ENCODE data around the gene CHDH. TPM values are rescaled to one million over a fixed set of nuclear protein-coding genes. Genes with fewer than 3 reads are reported as not detected.

CHDH gene
- polyA plus RNA-seq, 3 donors: not detected

- Histone ChIP-seq H3K9me3 (replicated peaks in 1 of 2; ENCODE audit: control insufficient read depth in 1 of 2, insufficient read depth in 1 of 2, low read length in 2 of 2) (no peaks in the 10 kb centered on the region), H3K27ac (ENCODE audit: low read depth in 1 of 2, low read length in 2 of 2) (no peak overlapping the region), H3K79me2 (ENCODE audit: insufficient read depth, low read length) (peaks cover 38% of the 10 kb centered on the region), H3K36me3 (replicated peaks in 1 of 2; ENCODE audit: control insufficient read depth in 1 of 2, insufficient read depth in 2 of 2, low read length in 2 of 2) (peaks cover 34 to 66% of the 10 kb centered on the region in 2 donors), H3K27me3 (ENCODE audit: control insufficient read depth in 2 of 2, insufficient read depth in 2 of 2, low read length in 2 of 2) (no peaks in the 10 kb centered on the region), H4K20me1 (ENCODE audit: insufficient read depth, low read length) (no peaks in the 10 kb centered on the region), H3K4me3 (replicated peaks in 1 of 3; ENCODE audit: low read depth in 2 of 3, low read length in 3 of 3) (no peak overlapping the region), H3K9ac (ENCODE audit: insufficient read depth, low read length, poor library complexity, severe bottlenecking) (no peak overlapping the region), H3K4me1 (ENCODE audit: control insufficient read depth in 1 of 2, insufficient read depth in 2 of 2, low read length in 2 of 2) (peaks cover 13 to 18% of the 10 kb centered on the region in 2 donors), H2AFZ (ENCODE audit: insufficient read depth, low read depth, low read length, poor library complexity, severe bottlenecking) (no peak overlapping the region), H3K4me2 (replicated peaks; ENCODE audit: extremely low read depth, low read length, poor library complexity, severe bottlenecking) (no peak overlapping the region)
- TF ChIP-seq, protein P1, sequence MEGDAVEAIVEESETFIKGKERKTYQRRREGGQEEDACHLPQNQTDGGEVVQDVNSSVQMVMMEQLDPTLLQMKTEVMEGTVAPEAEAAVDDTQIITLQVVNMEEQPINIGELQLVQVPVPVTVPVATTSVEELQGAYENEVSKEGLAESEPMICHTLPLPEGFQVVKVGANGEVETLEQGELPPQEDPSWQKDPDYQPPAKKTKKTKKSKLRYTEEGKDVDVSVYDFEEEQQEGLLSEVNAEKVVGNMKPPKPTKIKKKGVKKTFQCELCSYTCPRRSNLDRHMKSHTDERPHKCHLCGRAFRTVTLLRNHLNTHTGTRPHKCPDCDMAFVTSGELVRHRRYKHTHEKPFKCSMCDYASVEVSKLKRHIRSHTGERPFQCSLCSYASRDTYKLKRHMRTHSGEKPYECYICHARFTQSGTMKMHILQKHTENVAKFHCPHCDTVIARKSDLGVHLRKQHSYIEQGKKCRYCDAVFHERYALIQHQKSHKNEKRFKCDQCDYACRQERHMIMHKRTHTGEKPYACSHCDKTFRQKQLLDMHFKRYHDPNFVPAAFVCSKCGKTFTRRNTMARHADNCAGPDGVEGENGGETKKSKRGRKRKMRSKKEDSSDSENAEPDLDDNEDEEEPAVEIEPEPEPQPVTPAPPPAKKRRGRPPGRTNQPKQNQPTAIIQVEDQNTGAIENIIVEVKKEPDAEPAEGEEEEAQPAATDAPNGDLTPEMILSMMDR (IDR thresholded peaks at IDR 0.05): no peak
- peaks cover 47 to 52% of the 10 kb centered on the region in 2 donors for H3K36me3 Mint-ChIP-seq
- H3K9me3 Mint-ChIP-seq: no peaks in the 10 kb centered on the region
- intact Hi-C loops (cut with micrococcal nuclease): loop anchor here in 1 of 2 donors (10.0 kb wide), 1 partner anchor 140 kb away; no protein-coding TSS in a partner anchor
- DNase-seq: no peak
- 98% methylated on average over 6 of the region's 11 CpGs for WGBS (ENCODE audit: insufficient coverage)
- no peak overlapping the region for H3K27ac Mint-ChIP-seq
- peaks cover 21% of the 10 kb centered on the region for H3K4me1 Mint-ChIP-seq
- H3K4me3 Mint-ChIP-seq: no peak overlapping the region
- H3K27me3 Mint-ChIP-seq (ENCODE audit: low read depth in 3 of 3): peaks cover 0 to 7% (median 2%) of the 10 kb centered on the region in 3 donors
Measured at GRCh38 chr3:53884623-53885022, 38.4 kb upstream of the CHDH start.

GRCh38 chr3:53883008-53883407 lies 36.8 kb upstream of the CHDH start:
- Histone ChIP-seq H3K4me2 (replicated peaks; ENCODE audit: extremely low read depth, low read length, poor library complexity, severe bottlenecking) (no peak overlapping the region), H3K79me2 (ENCODE audit: insufficient read depth, low read length) (peaks cover 22% of the 10 kb centered on the region), H3K9ac (ENCODE audit: insufficient read depth, low read length, poor library complexity, severe bottlenecking) (no peak overlapping the region), H2AFZ (ENCODE audit: insufficient read depth, low read depth, low read length, poor library complexity, severe bottlenecking) (no peak overlapping the region), H3K27ac (ENCODE audit: low read depth in 1 of 2, low read length in 2 of 2) (no peak overlapping the region), H3K4me3 (replicated peaks in 1 of 3; ENCODE audit: low read depth in 2 of 3, low read length in 3 of 3) (no peak overlapping the region), H3K9me3 (replicated peaks in 1 of 2; ENCODE audit: control insufficient read depth in 1 of 2, insufficient read depth in 1 of 2, low read length in 2 of 2) (no peaks in the 10 kb centered on the region), H3K4me1 (ENCODE audit: control insufficient read depth in 1 of 2, insufficient read depth in 2 of 2, low read length in 2 of 2) (peaks cover 13 to 17% of the 10 kb centered on the region in 2 donors), H3K27me3 (ENCODE audit: control insufficient read depth in 2 of 2, insufficient read depth in 2 of 2, low read length in 2 of 2) (no peaks in the 10 kb centered on the region), H3K36me3 (replicated peaks in 1 of 2; ENCODE audit: control insufficient read depth in 1 of 2, insufficient read depth in 2 of 2, low read length in 2 of 2) (peaks cover 44 to 77% of the 10 kb centered on the region in 2 donors), H4K20me1 (ENCODE audit: insufficient read depth, low read length) (no peaks in the 10 kb centered on the region)
- Mint-ChIP-seq H3K27ac (peak overlapping the region in 2 of 7 donors; percentile 39 to 95), H3K4me1 (peaks cover 16% of the 10 kb centered on the region), H3K4me3 (no peak overlapping the region), H3K9me3 (no peaks in the 10 kb centered on the region), H3K36me3 (peaks cover 49 to 50% of the 10 kb centered on the region in 2 donors), H3K27me3 (ENCODE audit: low read depth in 3 of 3) (peaks cover 0 to 7% (median 2%) of the 10 kb centered on the region in 3 donors)
- intact Hi-C loops (cut with micrococcal nuclease): loop anchor here in 1 of 2 donors (10.0 kb wide), 1 partner anchor 138 kb away; no protein-coding TSS in a partner anchor
- TF ChIP-seq, protein P1 (IDR thresholded peaks at IDR 0.05): no peak
- WGBS (ENCODE audit: insufficient coverage): 98% methylated on average over 4 of the region's 4 CpGs
- DNase-seq: no peak
